ENCODE measurements around the gene VGLL4. TPM values are rescaled to one million over a fixed set of nuclear protein-coding genes. Genes with fewer than 3 reads are reported as not detected.

Gene VGLL4
- total RNA-seq, 1 experiment from 2014 or later: 46.1 TPM

- no peak overlapping the region for H3K4me3 ChIP-seq (ENCODE audit: low read depth, low read length)
- DNase-seq: no peak
- TF ChIP-seq CTCF (IDR thresholded peaks at IDR 0.05; ENCODE audit: insufficient read depth in 1 of 2, low read depth in 1 of 2, low read length in 1 of 2, severe bottlenecking in 1 of 2, unreplicated experiment in 1 of 2): no peak
- no peaks in the 10 kb centered on the region for H3K4me1 ChIP-seq
- H3K4me3 Mint-ChIP-seq (ENCODE audit: unreplicated experiment): no peak overlapping the region
- no peak overlapping the region for H3K27ac Mint-ChIP-seq (ENCODE audit: unreplicated experiment)
- intact Hi-C loops (cut with micrococcal nuclease; ENCODE audit: unreplicated experiment): no loop called here
- no peaks in the 10 kb centered on the region for H3K27me3 ChIP-seq (replicated peaks; ENCODE audit: control insufficient read depth, insufficient read depth, low read length)
- CTCF ChIA-PET: no interaction called here
- no peaks in the 10 kb centered on the region for H3K9me3 ChIP-seq
- H3K36me3 Mint-ChIP-seq (ENCODE audit: insufficient read depth, unreplicated experiment): peaks cover 7% of the 10 kb centered on the region
- no peaks in the 10 kb centered on the region for H3K27me3 Mint-ChIP-seq (ENCODE audit: insufficient read depth, unreplicated experiment)
- POLR2A ChIA-PET: no interaction called here
- no peaks in the 10 kb centered on the region for H3K9me3 Mint-ChIP-seq (ENCODE audit: unreplicated experiment)
- BruUV-seq (replicated peaks): no TSS peak
- H3K36me3 ChIP-seq (ENCODE audit: control insufficient read depth, insufficient read depth, low read length): no peaks in the 10 kb centered on the region
- H3K4me1 Mint-ChIP-seq (ENCODE audit: low read depth, unreplicated experiment): peaks cover 23% of the 10 kb centered on the region
Measured at GRCh38 chr3:11632564-11632963, 11.2 kb downstream of the VGLL4 start.

- H3K36me3 Mint-ChIP-seq (ENCODE audit: insufficient read depth, unreplicated experiment): peaks cover 7% of the 10 kb centered on the region
- ChIA-PET CTCF (no interaction called here), POLR2A (no interaction called here)
- intact Hi-C loops (cut with micrococcal nuclease; ENCODE audit: unreplicated experiment): no loop called here
- H3K27me3 Mint-ChIP-seq (ENCODE audit: insufficient read depth, unreplicated experiment): no peaks in the 10 kb centered on the region
- no peak for DNase-seq
- Histone ChIP-seq H3K4me3 (ENCODE audit: low read depth, low read length) (no peak overlapping the region), H3K36me3 (ENCODE audit: control insufficient read depth, insufficient read depth, low read length) (no peaks in the 10 kb centered on the region), H3K27me3 (replicated peaks; ENCODE audit: control insufficient read depth, insufficient read depth, low read length) (no peaks in the 10 kb centered on the region), H3K4me1 (no peaks in the 10 kb centered on the region), H3K9me3 (no peaks in the 10 kb centered on the region)
- TF ChIP-seq CTCF (IDR thresholded peaks at IDR 0.05; ENCODE audit: insufficient read depth in 1 of 2, low read depth in 1 of 2, low read length in 1 of 2, severe bottlenecking in 1 of 2, unreplicated experiment in 1 of 2): no peak
- no peak overlapping the region for H3K27ac Mint-ChIP-seq (ENCODE audit: unreplicated experiment)
- H3K4me1 Mint-ChIP-seq (ENCODE audit: low read depth, unreplicated experiment): peaks cover 23% of the 10 kb centered on the region
- no peaks in the 10 kb centered on the region for H3K9me3 Mint-ChIP-seq (ENCODE audit: unreplicated experiment)
- no peak overlapping the region for H3K4me3 Mint-ChIP-seq (ENCODE audit: unreplicated experiment)
- BruUV-seq (replicated peaks): no TSS peak
Measured at GRCh38 chr3:11631820-11632219, 11.9 kb downstream of the VGLL4 start.

- no peak overlapping the region for H3K4me3 ChIP-seq (ENCODE audit: low read depth, low read length)
- no peaks in the 10 kb centered on the region for H3K9me3 ChIP-seq
- POLR2A ChIA-PET: no interaction called here
- no peak for DNase-seq
- no peaks in the 10 kb centered on the region for H3K36me3 ChIP-seq (ENCODE audit: control insufficient read depth, insufficient read depth, low read length)
- intact Hi-C loops (cut with micrococcal nuclease; ENCODE audit: unreplicated experiment): no loop called here
- no peak for TF ChIP-seq CTCF (IDR thresholded peaks at IDR 0.05; ENCODE audit: insufficient read depth in 1 of 2, low read depth in 1 of 2, low read length in 1 of 2, severe bottlenecking in 1 of 2, unreplicated experiment in 1 of 2)
- BruUV-seq (replicated peaks): no TSS peak
- no peaks in the 10 kb centered on the region for H3K4me1 ChIP-seq
- Mint-ChIP-seq H3K27ac (ENCODE audit: unreplicated experiment) (no peak overlapping the region), H3K4me1 (ENCODE audit: low read depth, unreplicated experiment) (peaks cover 17% of the 10 kb centered on the region), H3K9me3 (ENCODE audit: unreplicated experiment) (no peaks in the 10 kb centered on the region), H3K27me3 (ENCODE audit: insufficient read depth, unreplicated experiment) (no peaks in the 10 kb centered on the region), H3K4me3 (ENCODE audit: unreplicated experiment) (no peak overlapping the region), H3K36me3 (ENCODE audit: insufficient read depth, unreplicated experiment) (peaks cover 12% of the 10 kb centered on the region)
- CTCF ChIA-PET: no interaction called here
- no peaks in the 10 kb centered on the region for H3K27me3 ChIP-seq (replicated peaks; ENCODE audit: control insufficient read depth, insufficient read depth, low read length)
Measured at GRCh38 chr3:11629716-11630115, 14.0 kb downstream of the VGLL4 start.

Measured in Caco-2 (cell line).